SK-N-SH treated with all-trans-retinoic acid at 6 μM for 48 hours (cell line): ENCODE measurements around the gene ROPN1L.
A peak's percentile ranks its signal among the peaks of the same experiment; 100 is the strongest.

ENCODE experiments used
- ATAC-seq: fragments of 200-7000 bp; cut with Tn5 transposase; 3 replicates; pipeline ENCODE4 v1.9.1; 2020; ENCODE audit warnings: mild to moderate bottlenecking, moderate library complexity
- ARNTL ChIP-seq: fragments of 450-650 bp; formaldehyde crosslinking; IDR thresholded peaks from 2 replicates; pipeline ENCODE4 v1.5.0; 2020; ENCODE audit warnings: low read depth, mild to moderate bottlenecking, moderate library complexity, borderline replicate concordance
- BACH2 ChIP-seq: fragments of 250-450 bp; sonication (Bioruptor Pico); IDR thresholded peaks from 2 replicates; pipeline ENCODE4 v1.9.0; 2021; ENCODE audit warnings: mild to moderate bottlenecking, borderline replicate concordance
- CSDC2 ChIP-seq: fragments of 250-450 bp; sonication (Bioruptor Pico); IDR thresholded peaks from 2 replicates; pipeline ENCODE4 v1.5.0; 2020; ENCODE audit warnings: mild to moderate bottlenecking, moderate library complexity
- GLIS3 ChIP-seq: fragments of 250-450 bp; sonication (Bioruptor Pico); IDR thresholded peaks from 2 replicates; pipeline ENCODE4 v1.5.0; 2020; ENCODE audit warnings: mild to moderate bottlenecking, moderate library complexity
- ISL1 ChIP-seq: fragments of 250-450 bp; sonication (Bioruptor Pico); IDR thresholded peaks from 2 replicates; pipeline ENCODE4 v2.1.2; 2022; ENCODE audit warnings: mild to moderate bottlenecking, moderate library complexity
- PPARA ChIP-seq: fragments of 250-450 bp; sonication (Bioruptor Pico); IDR thresholded peaks from 2 replicates; pipeline ENCODE4 v1.5.0; 2020; ENCODE audit warnings: mild to moderate bottlenecking, borderline replicate concordance
- RARB ChIP-seq: fragments of 250-450 bp; sonication (Bioruptor Pico); IDR thresholded peaks from 2 replicates; pipeline ENCODE4 v1.8.0; 2021; ENCODE audit warnings: mild to moderate bottlenecking, moderate library complexity
- SNAI2 ChIP-seq: fragments of 250-450 bp; sonication (Bioruptor Pico); IDR thresholded peaks from 2 replicates; pipeline ENCODE4 v1.5.0; 2020; ENCODE audit warnings: mild to moderate bottlenecking, moderate library complexity
- TCF4 ChIP-seq: fragments of 250-450 bp; sonication (Bioruptor Pico); IDR thresholded peaks from 2 replicates; pipeline ENCODE4 v1.8.0; 2021; ENCODE audit warnings: mild to moderate bottlenecking, moderate library complexity, borderline replicate concordance
- TOX ChIP-seq: fragments of 250-450 bp; sonication (Bioruptor Pico); IDR thresholded peaks from 2 replicates; pipeline ENCODE4 v1.8.0; 2021; ENCODE audit warnings: mild to moderate bottlenecking, moderate library complexity, borderline replicate concordance
- ZC3H10 ChIP-seq: fragments of 250-450 bp; sonication (Bioruptor Pico); IDR thresholded peaks from 2 replicates; pipeline ENCODE4 v1.5.1; 2021; ENCODE audit warnings: mild to moderate bottlenecking, moderate library complexity
- ZFP3 ChIP-seq: fragments of 250-450 bp; sonication (Bioruptor Pico); IDR thresholded peaks from 2 replicates; pipeline ENCODE4 v1.5.0; 2020; ENCODE audit warnings: mild to moderate bottlenecking, moderate library complexity
- ZNF565 ChIP-seq: fragments of 450-650 bp; formaldehyde crosslinking; conservative IDR thresholded peaks from 2 replicates; pipeline ENCODE4 v1.5.0; 2020; ENCODE audit warnings: low read depth, mild to moderate bottlenecking, moderate library complexity
- ZNF70 ChIP-seq: fragments of 450-650 bp; formaldehyde crosslinking; IDR thresholded peaks from 2 replicates; pipeline ENCODE4 v1.5.0; 2020; ENCODE audit warnings: mild to moderate bottlenecking, moderate library complexity
- ZNF8 ChIP-seq: fragments of 450-650 bp; formaldehyde crosslinking; IDR thresholded peaks from 2 replicates; pipeline ENCODE4 v1.5.0; 2020; ENCODE audit warnings: mild to moderate bottlenecking, moderate library complexity
- TF ChIP-seq, protein P1 (sequence below): fragments of 250-450 bp; sonication (Bioruptor Pico); IDR thresholded peaks from 2 replicates; pipeline ENCODE4 v1.5.1; 2020; ENCODE audit warnings: low read depth, mild to moderate bottlenecking, moderate library complexity
- TF ChIP-seq, protein P2 (sequence below): fragments of 250-450 bp; sonication (Bioruptor Pico); IDR thresholded peaks from 2 replicates; pipeline ENCODE4 v1.5.1; 2021; ENCODE audit warnings: mild to moderate bottlenecking, moderate library complexity
- TF ChIP-seq, protein P3 (sequence below): fragments of 250-450 bp; sonication (Bioruptor Pico); IDR thresholded peaks from 2 replicates; pipeline ENCODE4 v1.8.0; 2020; ENCODE audit warnings: mild to moderate bottlenecking, moderate library complexity, borderline replicate concordance
- TF ChIP-seq, protein P4 (sequence below): fragments of 250-450 bp; sonication (Bioruptor Pico); IDR thresholded peaks from 2 replicates; pipeline ENCODE4 v1.5.0; 2020; ENCODE audit warnings: mild to moderate bottlenecking, moderate library complexity
- TF ChIP-seq, protein P5 (sequence below): fragments of 250-450 bp; sonication (Bioruptor Pico); IDR thresholded peaks from 2 replicates; pipeline ENCODE4 v1.8.0; 2021; ENCODE audit warnings: low read depth, mild to moderate bottlenecking, moderate library complexity, borderline replicate concordance

ROPN1L gene

DNA sequence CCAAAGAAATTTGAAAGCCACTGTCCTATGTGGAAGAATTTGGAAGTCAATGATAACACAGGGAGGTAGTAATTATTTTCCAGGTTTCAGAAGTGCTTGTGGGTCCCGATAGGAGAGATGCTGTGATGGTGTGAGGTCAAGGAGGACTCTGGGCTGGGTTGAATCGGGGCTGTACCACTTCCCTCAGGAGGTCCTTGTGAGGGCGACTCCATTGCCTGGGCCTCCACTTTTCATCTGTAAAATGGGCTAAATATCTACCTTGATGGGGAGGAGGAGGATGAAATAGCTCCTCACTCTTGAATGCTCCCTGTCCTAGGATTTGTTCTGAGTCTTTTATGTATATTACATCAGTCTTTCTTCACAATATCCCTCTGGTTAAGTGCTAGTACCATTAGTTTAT is 59.0 kb downstream of the ROPN1L start:
- ATAC-seq, result no peak
- TF ChIP-seq ZC3H10, result no peak
- TF ChIP-seq, protein P1, sequence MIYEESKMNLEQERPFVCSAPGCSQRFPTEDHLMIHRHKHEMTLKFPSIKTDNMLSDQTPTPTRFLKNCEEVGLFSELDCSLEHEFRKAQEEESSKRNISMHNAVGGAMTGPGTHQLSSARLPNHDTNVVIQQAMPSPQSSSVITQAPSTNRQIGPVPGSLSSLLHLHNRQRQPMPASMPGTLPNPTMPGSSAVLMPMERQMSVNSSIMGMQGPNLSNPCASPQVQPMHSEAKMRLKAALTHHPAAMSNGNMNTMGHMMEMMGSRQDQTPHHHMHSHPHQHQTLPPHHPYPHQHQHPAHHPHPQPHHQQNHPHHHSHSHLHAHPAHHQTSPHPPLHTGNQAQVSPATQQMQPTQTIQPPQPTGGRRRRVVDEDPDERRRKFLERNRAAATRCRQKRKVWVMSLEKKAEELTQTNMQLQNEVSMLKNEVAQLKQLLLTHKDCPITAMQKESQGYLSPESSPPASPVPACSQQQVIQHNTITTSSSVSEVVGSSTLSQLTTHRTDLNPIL, result no peak
- TF ChIP-seq, protein P2, sequence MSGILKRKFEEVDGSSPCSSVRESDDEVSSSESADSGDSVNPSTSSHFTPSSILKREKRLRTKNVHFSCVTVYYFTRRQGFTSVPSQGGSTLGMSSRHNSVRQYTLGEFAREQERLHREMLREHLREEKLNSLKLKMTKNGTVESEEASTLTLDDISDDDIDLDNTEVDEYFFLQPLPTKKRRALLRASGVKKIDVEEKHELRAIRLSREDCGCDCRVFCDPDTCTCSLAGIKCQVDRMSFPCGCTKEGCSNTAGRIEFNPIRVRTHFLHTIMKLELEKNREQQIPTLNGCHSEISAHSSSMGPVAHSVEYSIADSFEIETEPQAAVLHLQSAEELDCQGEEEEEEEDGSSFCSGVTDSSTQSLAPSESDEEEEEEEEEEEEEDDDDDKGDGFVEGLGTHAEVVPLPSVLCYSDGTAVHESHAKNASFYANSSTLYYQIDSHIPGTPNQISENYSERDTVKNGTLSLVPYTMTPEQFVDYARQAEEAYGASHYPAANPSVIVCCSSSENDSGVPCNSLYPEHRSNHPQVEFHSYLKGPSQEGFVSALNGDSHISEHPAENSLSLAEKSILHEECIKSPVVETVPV (CRISPR knock-in tag), result no peak

DNA sequence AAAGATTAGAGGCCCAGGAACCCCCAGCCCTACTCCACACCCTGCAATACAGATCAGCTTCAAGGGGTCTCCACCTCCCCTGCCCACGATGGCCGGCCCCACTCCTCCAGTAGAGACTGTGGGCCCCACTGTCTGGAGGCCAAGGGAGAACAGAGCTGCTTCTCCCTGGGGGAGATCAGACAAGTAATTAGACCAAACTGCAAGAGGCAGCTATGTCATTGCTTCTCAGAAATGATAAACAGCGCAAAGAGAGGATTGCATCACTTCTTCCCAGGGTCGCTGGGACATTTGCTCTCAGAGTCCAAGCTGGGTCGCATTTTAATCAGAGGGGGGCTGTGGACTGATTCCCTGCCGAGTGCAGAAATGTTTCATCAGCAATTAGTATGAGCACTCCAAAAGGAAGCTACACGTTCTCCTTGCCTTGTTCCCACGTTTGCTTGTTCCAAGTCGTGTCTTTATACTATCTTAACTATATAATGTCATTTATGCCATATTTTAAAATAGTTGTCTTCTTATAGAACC is 59.9 kb downstream of the ROPN1L start:
- TF ChIP-seq ARNTL (CRISPR knock-in tag) (no peak), ISL1 (CRISPR knock-in tag) (no peak), TOX (CRISPR knock-in tag) (no peak), ZC3H10 (no peak), SNAI2 (CRISPR knock-in tag) (no peak), ZFP3 (CRISPR knock-in tag) (no peak), PPARA (CRISPR knock-in tag) (no peak)
- TF ChIP-seq, protein P1, result no peak
- TF ChIP-seq, all 23 proteins: peak for 0
- no peak for ATAC-seq

DNA sequence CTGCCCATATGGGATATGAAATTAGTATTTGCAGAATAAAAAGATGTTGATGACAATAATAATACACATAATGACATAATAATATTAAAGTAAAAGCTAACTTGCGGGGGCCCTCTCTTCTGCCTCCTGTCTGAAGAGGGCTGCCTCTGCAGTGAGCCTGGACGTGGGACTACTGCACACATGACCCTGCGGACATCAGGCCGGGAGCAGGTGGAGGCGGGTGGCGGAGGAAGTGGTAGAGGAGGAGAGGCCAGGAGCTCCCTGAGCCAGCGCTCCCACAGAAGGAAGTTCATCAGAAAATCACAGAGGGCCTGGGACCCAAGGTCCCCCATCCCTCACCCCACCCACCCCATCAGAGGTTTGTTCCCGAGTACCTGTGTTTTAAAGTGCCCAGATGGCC is 60.5 kb downstream of the ROPN1L start:
- TF ChIP-seq, protein P1, result no peak
- no peak for TF ChIP-seq ZNF70 (CRISPR knock-in tag)
- no peak for TF ChIP-seq ISL1 (CRISPR knock-in tag)
- TF ChIP-seq TOX (CRISPR knock-in tag), result no peak
- TF ChIP-seq, protein P3, sequence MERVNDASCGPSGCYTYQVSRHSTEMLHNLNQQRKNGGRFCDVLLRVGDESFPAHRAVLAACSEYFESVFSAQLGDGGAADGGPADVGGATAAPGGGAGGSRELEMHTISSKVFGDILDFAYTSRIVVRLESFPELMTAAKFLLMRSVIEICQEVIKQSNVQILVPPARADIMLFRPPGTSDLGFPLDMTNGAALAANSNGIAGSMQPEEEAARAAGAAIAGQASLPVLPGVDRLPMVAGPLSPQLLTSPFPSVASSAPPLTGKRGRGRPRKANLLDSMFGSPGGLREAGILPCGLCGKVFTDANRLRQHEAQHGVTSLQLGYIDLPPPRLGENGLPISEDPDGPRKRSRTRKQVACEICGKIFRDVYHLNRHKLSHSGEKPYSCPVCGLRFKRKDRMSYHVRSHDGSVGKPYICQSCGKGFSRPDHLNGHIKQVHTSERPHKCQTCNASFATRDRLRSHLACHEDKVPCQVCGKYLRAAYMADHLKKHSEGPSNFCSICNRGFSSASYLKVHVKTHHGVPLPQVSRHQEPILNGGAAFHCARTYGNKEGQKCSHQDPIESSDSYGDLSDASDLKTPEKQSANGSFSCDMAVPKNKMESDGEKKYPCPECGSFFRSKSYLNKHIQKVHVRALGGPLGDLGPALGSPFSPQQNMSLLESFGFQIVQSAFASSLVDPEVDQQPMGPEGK (CRISPR knock-in tag), result no peak
- no peak for TF ChIP-seq GLIS3
- no peak for TF ChIP-seq CSDC2 (CRISPR knock-in tag)
- no peak for TF ChIP-seq RARB (CRISPR knock-in tag)
- TF ChIP-seq, protein P4, sequence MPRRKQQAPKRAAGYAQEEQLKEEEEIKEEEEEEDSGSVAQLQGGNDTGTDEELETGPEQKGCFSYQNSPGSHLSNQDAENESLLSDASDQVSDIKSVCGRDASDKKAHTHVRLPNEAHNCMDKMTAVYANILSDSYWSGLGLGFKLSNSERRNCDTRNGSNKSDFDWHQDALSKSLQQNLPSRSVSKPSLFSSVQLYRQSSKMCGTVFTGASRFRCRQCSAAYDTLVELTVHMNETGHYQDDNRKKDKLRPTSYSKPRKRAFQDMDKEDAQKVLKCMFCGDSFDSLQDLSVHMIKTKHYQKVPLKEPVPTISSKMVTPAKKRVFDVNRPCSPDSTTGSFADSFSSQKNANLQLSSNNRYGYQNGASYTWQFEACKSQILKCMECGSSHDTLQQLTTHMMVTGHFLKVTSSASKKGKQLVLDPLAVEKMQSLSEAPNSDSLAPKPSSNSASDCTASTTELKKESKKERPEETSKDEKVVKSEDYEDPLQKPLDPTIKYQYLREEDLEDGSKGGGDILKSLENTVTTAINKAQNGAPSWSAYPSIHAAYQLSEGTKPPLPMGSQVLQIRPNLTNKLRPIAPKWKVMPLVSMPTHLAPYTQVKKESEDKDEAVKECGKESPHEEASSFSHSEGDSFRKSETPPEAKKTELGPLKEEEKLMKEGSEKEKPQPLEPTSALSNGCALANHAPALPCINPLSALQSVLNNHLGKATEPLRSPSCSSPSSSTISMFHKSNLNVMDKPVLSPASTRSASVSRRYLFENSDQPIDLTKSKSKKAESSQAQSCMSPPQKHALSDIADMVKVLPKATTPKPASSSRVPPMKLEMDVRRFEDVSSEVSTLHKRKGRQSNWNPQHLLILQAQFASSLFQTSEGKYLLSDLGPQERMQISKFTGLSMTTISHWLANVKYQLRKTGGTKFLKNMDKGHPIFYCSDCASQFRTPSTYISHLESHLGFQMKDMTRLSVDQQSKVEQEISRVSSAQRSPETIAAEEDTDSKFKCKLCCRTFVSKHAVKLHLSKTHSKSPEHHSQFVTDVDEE (CRISPR knock-in tag), result no peak
- no peak for TF ChIP-seq TCF4 (CRISPR knock-in tag)
- no peak for TF ChIP-seq ZNF565 (CRISPR knock-in tag)
- no peak for TF ChIP-seq ZNF8 (CRISPR knock-in tag)
- TF ChIP-seq, all 23 proteins: peak for 0
- ATAC-seq, result no peak

DNA sequence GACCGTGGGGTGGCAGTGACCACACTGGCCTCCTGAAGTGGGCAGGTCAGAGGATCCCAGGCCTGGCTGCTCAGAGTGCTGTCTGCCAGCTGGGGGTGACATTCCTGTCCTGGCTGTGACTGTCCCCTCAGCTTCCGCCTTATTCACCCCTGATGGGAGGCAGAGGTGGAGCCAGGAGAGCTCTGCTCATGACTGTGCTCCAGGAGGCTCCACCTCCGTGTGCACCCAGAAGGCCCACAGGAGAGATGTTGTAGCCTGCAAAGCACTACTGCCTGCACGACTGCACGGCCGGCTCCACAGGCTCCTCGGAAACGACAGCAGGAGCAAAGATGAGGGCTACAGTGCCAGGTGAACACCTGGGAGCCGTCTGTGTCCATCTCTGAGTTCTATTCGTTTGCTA is 60.9 kb downstream of the ROPN1L start:
- peak; percentile 27; the same call in 2 of the 3 replicates for ATAC-seq
- TF ChIP-seq TOX (CRISPR knock-in tag), result no peak
- TF ChIP-seq ZNF8 (CRISPR knock-in tag), result no peak
- TF ChIP-seq BACH2 (CRISPR knock-in tag), result no peak
- TF ChIP-seq GLIS3, result no peak
- no peak for TF ChIP-seq ISL1 (CRISPR knock-in tag)
- TF ChIP-seq ZNF70 (CRISPR knock-in tag), result no peak
- no peak for TF ChIP-seq ZFP3 (CRISPR knock-in tag)
- TF ChIP-seq RARB (CRISPR knock-in tag), result no peak
- TF ChIP-seq, protein P5, sequence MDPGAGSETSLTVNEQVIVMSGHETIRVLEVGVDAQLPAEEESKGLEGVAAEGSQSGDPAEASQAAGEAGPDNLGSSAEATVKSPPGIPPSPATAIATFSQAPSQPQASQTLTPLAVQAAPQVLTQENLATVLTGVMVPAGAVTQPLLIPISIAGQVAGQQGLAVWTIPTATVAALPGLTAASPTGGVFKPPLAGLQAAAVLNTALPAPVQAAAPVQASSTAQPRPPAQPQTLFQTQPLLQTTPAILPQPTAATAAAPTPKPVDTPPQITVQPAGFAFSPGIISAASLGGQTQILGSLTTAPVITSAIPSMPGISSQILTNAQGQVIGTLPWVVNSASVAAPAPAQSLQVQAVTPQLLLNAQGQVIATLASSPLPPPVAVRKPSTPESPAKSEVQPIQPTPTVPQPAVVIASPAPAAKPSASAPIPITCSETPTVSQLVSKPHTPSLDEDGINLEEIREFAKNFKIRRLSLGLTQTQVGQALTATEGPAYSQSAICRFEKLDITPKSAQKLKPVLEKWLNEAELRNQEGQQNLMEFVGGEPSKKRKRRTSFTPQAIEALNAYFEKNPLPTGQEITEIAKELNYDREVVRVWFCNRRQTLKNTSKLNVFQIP (CRISPR knock-in tag), result no peak
- TF ChIP-seq, protein P4 (CRISPR knock-in tag), result no peak
- no peak for TF ChIP-seq ZC3H10
- no peak for TF ChIP-seq CSDC2 (CRISPR knock-in tag)
